NCI-H446 treated with DMSO at 0.1 percent for 48 hours (cell line): ENCODE measurements around the gene SLC35B2.

Experiments used
- DNase-seq: peaks from one replicate; lab custom pipeline; 2025; lab: John Stamatoyannopoulos, UW

SLC35B2 gene, protein sequence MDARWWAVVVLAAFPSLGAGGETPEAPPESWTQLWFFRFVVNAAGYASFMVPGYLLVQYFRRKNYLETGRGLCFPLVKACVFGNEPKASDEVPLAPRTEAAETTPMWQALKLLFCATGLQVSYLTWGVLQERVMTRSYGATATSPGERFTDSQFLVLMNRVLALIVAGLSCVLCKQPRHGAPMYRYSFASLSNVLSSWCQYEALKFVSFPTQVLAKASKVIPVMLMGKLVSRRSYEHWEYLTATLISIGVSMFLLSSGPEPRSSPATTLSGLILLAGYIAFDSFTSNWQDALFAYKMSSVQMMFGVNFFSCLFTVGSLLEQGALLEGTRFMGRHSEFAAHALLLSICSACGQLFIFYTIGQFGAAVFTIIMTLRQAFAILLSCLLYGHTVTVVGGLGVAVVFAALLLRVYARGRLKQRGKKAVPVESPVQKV

DNA sequence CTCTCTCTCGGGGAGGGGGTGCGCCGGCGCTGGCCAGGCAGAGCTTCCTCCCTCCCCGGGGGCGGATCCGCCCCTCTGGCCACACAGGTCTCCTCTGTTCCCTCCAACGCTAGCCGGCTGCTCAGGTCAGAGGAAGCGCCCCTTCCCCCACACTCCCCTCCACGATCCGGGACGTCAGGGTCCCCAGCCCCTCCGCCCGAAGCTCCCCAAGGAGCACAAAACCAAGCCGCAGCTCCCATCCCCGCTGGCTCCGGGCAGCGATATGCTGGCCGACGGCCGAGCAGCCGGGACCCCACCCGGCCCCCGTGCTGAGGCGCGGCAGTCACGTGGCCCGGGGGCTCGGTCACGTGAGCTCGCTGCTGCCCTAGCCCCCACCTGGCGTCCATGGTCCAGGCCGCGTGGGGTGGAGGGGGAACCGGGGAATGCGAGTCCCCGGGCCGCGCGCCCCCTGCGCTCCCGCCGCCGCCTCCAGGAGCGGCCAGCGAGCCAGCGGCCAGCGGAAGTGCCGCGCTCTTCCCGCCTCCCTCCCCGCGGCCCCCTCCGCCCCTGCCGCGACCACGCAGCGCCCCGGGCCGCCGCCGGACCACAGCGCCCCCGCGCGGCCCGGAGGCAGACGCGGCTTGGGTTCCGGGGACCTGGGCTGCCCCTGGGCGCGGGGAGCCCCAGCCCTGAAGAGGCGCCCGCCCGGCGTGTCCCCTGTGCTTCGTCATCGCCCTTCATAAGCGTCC lies at the start of gene SLC35B2:
Gene SLC35B2 (minus strand): TSS at position 504 of the 728 bp plus-strand sequence. CDS start 118 bp downstream, at position 386.
- peak; percentile 31 for DNase-seq

DNA sequence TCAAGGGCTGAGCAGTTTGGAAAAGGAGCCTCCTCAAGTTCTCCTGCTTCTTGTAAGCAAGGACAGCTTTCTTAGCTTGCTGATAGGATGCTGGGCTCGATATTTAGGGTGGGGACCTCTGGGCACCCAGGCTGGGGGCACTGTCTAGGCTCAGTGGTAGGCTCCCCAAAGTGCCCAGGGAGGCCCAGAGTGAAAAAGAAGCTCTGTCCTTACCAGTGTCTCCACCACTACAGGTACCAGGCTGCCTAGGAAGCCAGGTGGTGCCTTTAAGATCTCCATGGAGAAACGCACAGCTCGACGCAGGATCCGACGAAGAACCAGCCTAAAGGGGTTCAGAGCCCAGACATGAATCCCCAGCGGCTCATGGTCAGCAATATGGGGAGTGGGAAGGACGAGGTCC lies 49.4 kb upstream of the SLC35B2 start:
- no peak for DNase-seq

DNA sequence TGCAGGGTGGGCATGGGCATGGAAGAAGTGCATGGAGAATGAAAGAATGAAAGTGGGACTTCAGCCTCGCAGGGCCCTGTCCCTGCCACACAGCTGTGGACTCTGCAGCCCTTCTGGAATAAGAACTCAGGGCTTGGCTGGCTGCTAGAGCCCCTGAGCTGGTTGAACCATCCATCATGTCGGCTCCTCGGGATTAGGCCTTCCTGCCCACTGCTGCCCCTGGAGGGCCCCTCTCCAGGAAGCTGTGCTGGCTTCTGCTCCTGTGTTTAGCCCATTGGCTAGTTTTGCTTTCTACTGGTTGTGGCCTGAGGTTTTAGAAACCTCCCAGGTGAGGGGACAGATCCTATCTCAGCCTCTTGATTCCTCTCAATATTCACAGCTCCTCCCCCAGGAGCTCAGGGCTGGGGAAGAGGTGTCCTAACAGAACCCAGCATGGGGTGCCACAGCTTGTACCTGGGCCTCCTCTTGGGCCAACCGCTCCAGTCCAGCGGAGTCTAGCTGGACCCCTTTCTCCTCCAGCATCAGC lies 47.9 kb upstream of the SLC35B2 start:
- no peak for DNase-seq

DNA sequence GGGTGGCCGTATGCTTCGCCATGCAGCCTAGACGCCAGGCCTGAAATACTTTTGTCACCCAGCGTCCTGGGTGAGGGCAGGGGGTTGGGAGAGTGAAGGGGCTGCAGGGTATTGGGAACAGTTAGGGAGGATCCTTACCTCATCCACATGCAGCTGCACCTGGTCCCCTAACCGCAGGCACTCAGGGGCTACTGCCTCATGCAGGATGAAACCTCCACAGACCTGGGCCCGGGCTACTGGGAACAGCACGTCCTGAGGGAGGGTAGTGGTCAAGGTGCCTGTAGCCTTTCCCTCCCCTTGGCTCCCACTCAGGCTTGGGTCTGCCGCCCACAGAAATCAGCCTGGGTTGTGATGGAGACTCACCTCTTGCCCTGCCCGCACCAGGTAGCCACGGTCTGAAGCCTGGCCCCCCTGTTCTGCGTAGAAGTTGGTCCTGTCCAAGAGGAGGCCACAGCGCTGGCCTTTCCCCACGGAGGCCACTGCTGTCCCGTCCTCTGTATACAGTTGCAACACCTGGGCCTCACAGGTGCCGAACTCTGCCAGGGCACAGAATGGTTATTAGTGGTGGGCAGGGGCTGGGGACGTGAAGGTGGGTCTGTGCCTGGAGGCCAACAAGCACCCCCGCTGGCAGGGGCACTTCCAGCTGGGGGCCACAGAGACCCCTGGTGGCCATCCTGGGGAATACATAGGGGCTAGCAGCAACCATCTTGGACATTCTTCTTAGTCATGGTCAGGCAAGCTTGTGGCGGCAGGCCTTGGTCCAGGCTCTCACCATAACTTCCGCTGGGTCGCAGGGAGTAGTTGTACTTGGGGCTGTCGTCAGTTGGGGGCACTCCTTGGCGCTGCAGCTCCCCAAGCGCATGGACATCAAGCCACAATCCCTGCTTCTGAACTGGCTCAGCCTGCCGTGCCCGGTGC lies 47.2 kb upstream of the SLC35B2 start:
- no peak for DNase-seq

DNA sequence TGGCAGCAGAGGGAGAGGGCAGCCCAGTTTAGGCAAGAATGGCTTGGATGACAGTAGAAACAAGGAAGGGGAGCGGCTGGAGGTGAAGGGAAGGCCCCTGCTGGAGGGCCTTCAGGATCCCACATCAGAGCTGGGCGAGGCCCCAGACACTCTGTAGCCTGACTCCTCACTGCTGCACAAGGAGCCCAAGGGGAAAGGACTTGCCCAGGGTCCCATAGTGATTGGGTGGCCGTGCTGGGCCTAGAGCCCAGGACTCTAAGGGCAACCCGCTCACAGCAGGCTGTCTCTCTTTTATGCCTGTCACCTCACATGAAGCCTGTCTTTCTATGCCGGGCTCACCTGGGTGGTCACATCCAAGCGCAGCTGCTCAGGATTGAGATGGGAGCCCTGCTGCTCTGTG lies 46.5 kb upstream of the SLC35B2 start:
- DNase-seq = no peak

DNA sequence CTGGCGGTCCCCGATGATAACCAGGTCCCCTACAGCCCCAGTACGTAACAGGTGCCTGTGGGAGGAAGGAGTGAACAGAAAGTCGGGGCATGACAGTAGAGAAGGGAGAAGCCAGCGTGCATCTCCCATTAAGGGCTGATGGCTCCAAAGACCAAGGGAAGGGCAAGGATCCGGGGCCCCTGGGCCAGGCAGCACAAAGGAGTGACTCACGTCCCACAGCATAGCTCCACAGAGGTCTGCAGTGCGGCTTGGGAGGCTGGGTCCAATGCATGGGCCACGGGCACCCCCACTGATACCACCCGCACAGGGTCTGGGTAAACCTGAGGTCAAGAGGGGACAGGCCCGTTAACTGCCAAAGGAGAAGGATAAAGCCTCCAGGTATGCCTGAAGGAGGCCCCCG lies 45.5 kb upstream of the SLC35B2 start:
- DNase-seq = no peak

DNA sequence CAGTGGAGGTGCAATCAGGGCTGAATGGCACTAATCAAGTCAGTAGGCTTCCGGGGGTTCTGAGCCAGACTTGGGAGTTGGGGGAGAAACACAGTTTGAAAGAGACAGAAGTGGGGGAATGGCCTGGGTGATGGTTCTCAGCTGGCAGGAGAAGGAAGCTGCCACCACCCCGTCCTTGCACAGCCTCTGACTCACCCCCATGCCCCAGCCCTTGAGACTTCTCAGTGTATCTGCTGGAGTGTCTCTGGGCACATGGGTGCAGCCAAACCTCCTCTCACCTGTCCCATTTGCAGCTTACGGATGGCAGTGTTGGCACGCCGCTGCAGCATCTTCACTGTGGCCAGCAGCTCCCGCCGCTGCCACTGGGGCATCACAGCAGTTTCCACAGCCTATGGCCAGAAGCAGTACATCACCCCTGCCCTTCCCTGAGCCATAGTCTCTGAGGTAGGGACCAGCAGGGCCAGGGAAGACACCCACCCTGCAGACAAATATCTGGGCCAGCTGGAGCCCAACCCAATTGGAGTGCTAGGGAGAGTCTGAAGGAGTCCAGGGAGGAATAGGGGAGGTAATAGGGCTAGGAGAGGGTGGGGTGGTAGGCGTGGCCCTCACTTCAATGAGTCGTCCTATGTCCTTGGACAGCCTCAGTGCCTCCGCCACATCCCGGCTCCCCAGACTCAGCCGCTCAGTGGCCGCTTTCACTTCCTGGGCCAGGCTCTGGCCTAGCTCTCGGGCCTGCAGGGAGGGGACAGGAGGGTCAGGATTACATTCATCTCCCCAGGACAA lies 44.6 kb upstream of the SLC35B2 start:
- no peak for DNase-seq

DNA sequence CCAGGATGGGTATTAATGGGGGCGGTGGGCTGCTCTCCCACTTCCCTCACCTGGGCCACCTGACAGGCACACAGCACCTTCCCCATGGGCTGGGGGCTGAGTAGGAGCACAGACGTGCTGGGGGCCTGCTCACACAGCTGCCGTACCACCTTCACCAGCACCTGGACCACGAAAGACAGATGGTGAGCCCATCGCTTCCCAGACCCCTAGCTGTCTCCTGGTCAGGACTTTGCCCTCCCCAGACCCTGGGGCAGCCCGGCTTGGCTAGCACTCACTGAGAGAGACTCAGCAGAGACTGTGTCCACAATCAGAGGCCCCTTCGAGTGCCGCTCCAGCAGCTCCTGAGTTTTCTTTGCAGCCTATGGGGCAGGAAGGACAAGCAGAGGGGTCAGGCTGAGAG lies 43.8 kb upstream of the SLC35B2 start:
- no peak for DNase-seq

DNA sequence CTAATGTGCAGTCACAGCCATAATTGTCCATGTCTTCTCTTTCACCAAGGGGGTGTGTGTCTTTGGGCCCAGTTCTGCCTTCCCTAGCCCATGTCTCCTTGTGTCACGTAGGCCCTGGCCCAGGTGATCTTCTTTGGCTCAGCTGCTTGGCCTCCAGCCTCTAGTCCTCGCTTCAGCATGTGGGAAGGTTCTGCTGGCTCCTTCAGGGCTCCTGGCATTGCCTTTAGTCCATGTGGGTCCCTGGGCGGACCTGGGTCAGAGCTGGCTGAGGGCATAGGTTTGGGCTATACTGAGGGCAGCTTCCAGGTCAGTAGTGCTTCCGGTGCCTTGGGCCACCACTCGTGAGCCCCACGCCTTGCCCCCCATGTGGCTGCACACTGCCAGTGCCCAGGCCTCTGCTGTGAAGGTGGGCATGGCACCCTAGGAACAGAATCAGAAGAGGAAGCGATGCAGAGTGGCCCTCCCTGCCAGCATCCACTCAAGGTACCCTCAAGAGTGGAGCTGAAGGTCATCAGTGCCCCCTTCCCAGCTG lies 43.0 kb upstream of the SLC35B2 start:
- DNase-seq = no peak

DNA sequence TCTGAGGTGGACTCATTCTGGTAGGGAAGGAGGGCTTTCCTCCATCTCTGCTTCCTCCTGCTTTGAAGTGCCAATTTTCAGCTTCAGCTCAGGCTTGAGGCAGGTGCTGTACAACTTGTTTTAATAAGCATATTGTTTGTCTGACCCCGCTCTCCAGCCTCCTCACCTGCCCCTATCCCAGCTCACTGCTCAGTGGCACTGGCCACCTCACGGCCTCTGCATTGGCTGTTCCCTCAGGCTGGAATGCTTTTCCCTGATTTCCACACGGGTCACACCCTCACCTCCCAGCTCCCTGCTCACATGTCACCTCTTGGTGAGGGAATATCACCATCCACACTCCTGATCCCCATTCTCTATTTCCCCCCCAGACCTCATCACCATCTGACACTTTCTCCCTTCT lies 41.5 kb upstream of the SLC35B2 start:
- DNase-seq = no peak

DNA sequence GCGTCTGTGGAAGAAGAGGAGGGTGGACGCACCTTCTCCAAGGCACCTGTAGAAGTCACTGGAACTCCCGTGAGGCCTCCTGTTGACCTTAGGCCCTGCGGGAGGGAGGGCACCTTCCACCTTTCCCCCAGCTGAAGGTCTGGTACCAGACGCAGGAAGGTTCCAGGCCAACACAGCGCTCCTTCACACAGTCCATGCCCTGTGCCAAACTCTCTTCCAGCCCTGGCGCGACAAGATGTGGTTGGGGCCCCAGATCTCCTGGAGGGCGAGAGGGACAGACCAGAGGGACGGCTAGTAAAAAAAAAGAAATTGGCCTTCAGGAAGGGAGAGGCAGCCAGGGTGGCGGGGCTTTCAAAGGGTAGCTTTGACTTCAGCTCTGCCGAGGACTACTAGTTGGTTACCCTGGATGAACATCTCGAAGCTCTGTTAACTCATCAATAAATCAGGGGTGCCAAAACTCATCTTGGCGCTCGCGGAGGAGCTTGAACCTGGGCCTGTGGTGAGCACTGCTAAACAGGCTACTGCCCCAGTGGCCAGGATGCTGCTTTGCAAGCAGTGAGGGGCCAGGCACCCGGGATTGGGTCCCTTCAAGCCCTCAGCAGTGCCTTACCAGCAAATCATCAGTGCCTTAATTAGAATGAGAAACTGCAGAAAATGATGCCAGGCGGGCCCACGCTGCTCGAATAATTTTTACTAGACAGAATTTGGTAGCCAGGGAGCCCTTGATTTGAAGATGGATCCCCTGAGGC lies 40.9 kb upstream of the SLC35B2 start:
- no peak for DNase-seq

DNA sequence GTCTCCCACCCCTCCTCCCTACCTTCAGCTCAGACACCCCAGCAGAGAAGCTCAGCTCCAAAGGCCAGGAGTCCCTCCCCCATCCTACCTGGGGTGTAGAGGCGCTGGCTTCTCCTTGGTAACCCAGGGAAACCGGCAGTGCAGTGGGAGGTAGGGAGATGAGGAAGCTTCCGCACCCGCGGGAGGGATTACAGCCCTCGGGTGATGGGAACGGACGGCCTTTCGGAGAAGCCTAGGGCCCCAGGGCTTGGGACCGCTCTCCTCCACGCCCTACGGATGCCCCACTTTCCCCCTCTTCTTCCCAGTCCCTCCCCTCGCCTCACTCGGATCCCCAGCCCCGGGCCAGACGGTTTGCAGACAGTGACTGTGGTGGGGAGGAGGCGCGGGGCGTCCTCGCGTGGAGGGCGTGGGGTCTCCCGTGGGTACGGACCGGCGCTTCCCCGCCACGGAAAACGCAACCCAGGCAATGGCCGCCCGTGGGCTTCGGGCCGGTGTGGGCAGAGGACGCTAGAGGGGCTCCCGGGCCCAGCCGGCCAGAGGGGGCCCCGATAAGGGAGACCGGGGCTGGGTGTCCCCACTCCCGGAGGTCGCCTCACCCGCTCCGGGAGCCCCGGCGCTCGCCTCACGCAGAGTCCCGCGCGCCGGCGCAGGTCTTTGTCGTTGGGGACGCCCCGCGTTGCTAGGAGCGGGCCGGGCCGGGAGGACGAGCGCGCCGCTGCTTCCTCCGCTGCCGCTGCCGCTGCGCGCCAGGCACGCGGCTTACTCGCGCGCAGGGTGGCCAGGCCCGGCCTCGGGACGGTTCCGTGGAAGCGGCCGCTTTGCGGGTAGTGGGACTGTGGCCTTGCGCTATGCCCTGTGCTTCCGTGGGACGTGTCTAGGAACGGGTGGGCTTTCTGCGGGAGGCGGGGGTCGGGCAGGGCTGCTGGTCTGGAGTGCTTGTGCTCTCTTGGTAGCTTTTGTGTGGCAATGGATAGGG lies 40.0 kb upstream of the SLC35B2 start:
- no peak for DNase-seq

DNA sequence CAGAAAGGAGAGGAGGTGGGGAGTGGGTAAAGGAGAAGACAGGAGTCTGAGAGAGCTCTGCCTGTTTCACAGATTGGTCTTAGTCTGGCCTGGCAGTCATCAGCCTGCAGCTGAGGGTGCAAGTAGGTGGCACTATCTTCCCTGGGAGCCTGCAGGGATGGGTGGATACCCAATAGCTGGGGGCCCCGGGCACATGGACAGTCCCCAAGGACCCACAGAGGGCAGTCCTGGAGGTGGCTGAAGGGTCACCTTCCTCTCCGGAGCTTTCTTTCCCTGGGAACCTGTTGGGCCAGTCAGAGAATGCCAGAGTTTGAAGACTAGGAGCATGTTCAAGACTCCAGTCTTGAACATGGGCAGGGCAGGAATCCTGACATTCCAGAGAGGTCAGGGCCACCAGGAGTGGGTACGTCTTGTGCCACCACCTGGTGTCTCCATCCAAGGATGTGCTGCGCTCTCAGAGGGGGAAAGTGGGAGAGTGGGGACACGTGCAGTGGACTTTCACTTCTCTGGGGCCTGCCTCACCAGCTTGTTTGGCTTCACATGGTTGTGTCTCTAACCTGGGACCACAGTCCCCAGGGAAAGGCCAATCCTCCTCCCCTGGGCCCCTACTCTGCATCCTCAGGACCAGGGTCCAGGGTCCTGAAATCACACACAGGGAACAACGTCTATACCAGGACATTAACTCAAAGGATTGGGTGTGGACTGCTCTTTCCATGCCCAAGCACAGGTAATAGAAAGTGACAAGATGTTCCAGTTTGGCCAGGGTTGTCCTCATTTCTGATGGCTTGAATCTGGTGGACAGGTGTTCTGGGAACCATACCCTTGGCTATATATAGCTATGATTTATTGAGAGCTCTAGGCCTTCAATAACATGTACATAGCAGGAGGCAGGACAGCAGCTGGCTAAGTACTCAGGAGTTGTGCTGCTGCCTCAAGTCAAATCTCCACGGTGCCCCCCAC lies 37.8 kb upstream of the SLC35B2 start:
- no peak for DNase-seq

DNA sequence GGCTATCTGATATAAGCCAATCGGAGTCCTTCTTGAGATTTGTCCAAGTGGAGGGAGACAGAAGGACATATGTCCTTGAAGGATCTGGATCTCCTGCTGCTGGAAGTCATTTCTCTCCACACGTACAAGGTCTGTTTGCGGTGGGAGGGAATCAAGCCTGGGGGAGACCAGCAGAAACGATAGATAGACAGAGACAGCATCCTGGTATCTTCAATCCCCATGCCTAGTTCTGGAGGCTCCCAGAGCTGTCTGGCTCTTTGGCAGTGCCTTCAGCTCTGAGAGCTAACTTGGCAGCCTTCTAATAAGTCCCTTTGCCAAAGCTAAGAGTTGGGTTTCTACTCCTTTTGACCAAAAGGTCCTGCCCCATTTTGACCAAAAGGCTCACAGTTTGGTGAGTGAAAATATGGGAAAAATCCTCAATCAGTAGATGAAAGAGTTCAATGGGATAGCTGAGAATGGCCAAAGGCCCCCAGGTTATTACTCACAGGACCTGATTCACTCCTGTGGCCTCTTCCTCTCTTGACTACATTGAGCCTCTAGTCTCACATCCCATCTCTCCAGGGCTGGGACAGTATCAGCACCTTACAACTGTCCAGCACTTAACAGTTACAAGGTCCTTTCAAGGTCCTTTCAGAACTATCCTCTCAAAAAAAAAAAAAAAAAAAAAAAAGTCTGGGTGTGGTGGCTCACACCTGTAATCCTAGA lies 35.5 kb upstream of the SLC35B2 start:
- peak; percentile 7 for DNase-seq

DNA sequence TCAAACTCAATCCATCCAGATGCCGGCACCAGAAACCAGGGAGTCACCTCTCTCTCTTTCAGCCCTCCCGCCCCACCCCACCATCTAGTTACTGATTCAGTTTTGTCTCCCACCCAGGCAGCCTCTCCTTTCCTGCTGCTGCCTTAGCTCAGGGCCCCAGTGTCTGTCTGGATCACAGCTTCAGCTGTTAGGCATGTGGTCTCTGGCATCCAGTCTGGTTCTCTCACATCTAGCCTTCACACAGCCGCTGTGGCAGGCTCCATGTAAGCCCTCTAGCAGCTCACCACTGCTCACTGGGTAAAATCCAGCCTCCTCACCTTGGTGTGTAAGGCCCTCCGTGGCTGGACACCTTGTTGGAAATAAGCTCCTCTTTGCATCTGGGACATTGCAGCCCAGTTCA lies 34.5 kb upstream of the SLC35B2 start:
- DNase-seq = no peak

DNA sequence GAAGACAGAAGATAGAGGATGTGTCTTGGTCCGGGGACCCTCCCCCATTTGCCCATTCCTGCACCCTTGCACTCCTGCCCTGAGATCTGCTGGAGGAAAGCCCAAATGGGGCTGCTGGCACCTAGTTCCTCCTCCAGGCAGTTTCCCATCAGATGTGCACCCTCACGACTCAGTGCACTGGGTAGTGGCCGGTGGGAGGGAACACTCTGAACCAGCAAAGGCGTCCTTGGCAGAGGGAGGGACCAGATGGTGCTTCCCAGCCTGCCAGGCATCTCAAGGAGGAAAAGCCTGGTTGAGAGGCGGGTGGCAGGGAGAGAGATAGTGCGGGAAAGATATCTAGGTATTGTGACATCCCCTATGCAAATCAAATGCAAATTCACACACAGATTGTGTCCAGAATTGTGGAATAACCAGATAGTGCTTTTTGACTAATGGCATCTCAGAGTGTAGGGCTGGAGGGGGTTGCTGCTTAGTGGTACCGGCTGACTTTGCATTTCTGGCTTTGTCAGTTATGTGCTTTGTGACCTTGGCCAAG lies 32.5 kb upstream of the SLC35B2 start:
- DNase-seq = peak; percentile 73

DNA sequence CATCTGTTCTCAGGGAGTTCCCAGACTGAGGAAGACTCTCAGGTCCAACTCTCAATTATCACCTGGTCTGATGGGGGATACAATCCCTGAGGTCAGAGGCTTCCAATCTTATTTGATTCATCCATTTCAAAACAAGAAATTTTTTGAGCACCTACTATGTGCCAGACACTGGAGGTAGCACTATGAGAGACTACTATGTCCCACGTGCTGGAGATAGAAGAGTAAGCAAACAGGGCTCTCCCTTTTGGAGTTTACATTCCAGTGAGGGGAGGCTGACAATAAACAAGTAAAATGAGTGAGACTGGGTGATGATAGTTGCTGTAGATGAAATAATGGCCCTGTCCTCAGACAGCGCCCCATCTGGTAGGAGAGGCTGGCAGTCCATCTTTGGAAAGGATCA lies 29.4 kb upstream of the SLC35B2 start:
- DNase-seq = no peak
